Astrocyte of the cerebellum (primary cell): ENCODE results near the gene KIFC3.
"Not testable (repeated sequence)": the region's sequence is repeated elsewhere in the genome, so short reads cannot be mapped to it uniquely, and the experiment has no call there.

Experiments
- DNase-seq: peaks from one replicate; pipeline ENCODE4 v3.0.0-alpha.2; 2011; ENCODE audit warnings: low read depth
- H3K4me3 ChIP-seq: 2 replicates; pipeline ENCODE4 v1.5.1; 2011; ENCODE audit warnings: mild to moderate bottlenecking, low read depth, low read length, moderate library complexity
- CTCF ChIP-seq: IDR thresholded peaks from 2 replicates; pipeline ENCODE4 v1.5.1; 2012; ENCODE audit warnings: low read length, low read depth, moderate library complexity, mild to moderate bottlenecking; ENCODE audit errors: missing control alignments
- in situ Hi-C: cut with HindIII; loops from 2 replicates; pipeline ENCODE4 v1.10.0; 2017; ENCODE audit warnings: low sequenced_read_pairs

Gene KIFC3

GRCh38 chr16:57734925-57735754, 67.2 kb downstream of the KIFC3 start:
- peak overlapping the region; percentile 80 for H3K4me3 ChIP-seq
- no peak for TF ChIP-seq CTCF
- peak; percentile 100 for DNase-seq
- in situ Hi-C loops: no loop called here

- TF ChIP-seq CTCF: no peak
- no peak for DNase-seq
- in situ Hi-C loops: no loop called here
- peak overlapping the region; percentile 80 for H3K4me3 ChIP-seq
Measured at GRCh38 chr16:57734308-57734924, 67.9 kb downstream of the KIFC3 start.

DNA sequence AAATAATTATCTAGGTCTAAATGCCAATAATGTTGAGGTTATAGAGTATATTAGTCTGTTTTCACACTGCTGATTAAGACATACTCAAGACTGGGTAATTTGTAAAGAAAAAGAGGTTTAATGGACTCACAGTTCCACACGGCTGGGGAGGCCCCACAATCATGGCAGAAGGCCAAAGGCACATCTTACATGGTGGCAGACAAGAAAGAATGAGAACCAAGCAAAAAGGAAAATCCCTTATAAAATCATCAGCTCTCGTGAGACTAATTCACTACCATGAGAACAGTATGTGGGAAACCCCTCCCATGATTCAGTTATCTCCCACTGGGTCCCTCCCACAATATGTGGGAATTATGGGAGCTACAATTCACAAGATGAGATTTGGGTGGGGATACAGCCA, 69.6 kb downstream of the KIFC3 start:
- in situ Hi-C loops: no loop called here
- DNase-seq: no peak
- TF ChIP-seq CTCF: no peak
- H3K4me3 ChIP-seq: no peak overlapping the region

- no peak for DNase-seq
Measured at GRCh38 chr16:57732037-57732436, 70.3 kb downstream of the KIFC3 start.

GRCh38 chr16:57730771-57731730, 71.2 kb downstream of the KIFC3 start:
- TF ChIP-seq CTCF: no peak
- H3K4me3 ChIP-seq: no peak overlapping the region
- in situ Hi-C loops: no loop called here
- DNase-seq: no peak

More at GRCh38 chr16:57732037-57732436, 70.3 kb downstream of the KIFC3 start:
- H3K4me3 ChIP-seq: no peak overlapping the region
- in situ Hi-C loops: no loop called here
- no peak for TF ChIP-seq CTCF

DNA sequence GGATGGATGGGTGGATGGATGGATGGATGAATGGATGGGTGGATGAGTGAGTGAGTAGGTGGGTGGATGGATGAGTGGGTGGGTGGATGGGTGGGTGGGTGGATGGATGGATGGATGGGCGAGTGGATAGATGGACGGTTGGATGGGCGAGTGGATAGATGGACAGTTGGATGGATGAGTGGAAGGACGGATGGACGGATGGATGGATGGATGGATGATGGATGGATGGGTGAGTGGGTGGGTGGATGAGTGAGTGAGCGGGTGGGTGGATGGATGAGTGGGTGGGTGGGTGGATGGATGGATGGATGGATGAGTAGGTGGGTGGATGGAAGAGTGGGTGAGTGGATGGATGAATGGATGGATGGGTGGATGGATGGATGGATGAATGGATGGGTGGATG, 72.4 kb downstream of the KIFC3 start:
- in situ Hi-C loops: not testable (repeated sequence)

More for the DNA sequence above, 72.4 kb downstream of the KIFC3 start:
- not testable (repeated sequence) for H3K4me3 ChIP-seq, DNase-seq
